GM04504 (cell line): Measurements from ENCODE around the gene SAPCD2.
A peak's percentile ranks its signal among the peaks of the same experiment; 100 is the strongest.
"Not testable (repeated sequence)": the region's sequence is repeated elsewhere in the genome, so short reads cannot be mapped to it uniquely, and the experiment has no call there.

Experiments
- DNase-seq: peaks from one replicate; pipeline ENCODE4 v3.0.0-alpha.2; 2012; ENCODE audit warnings: low read depth

SAPCD2 gene

GRCh38 chr9:137070201-137070905, at the start of gene SAPCD2:
Gene SAPCD2, minus strand, starts transcription at chr9:137070557. Its CDS starts 97 bp downstream, at chr9:137070460.
- peak; percentile 62 for DNase-seq

GRCh38 chr9:137118092-137118603, 47.8 kb upstream of the SAPCD2 start:
- DNase-seq: not testable (repeated sequence)

GRCh38 chr9:137117269-137117731, 46.9 kb upstream of the SAPCD2 start:
- no peak for DNase-seq

GRCh38 chr9:137116728-137117127, 46.4 kb upstream of the SAPCD2 start:
- no peak for DNase-seq

- no peak for DNase-seq
Observed at GRCh38 chr9:137116027-137116507, 45.7 kb upstream of the SAPCD2 start.

- DNase-seq: no peak
Observed at GRCh38 chr9:137115394-137116026, 45.2 kb upstream of the SAPCD2 start.

GRCh38 chr9:137114613-137115393, 44.4 kb upstream of the SAPCD2 start, which contains the start of gene DPP7:
Gene DPP7, minus strand, starts transcription at chr9:137114733. Its CDS starts 20 bp downstream, at chr9:137114713.
- DNase-seq: no peak

- no peak for DNase-seq
Observed at GRCh38 chr9:137114220-137114612, 43.9 kb upstream of the SAPCD2 start.

GRCh38 chr9:137113385-137114159, 43.2 kb upstream of the SAPCD2 start:
- no peak for DNase-seq

- DNase-seq: no peak
Observed at GRCh38 chr9:137112564-137113384, 42.4 kb upstream of the SAPCD2 start.

- DNase-seq: no peak
Observed at GRCh38 chr9:137111788-137112563, 41.6 kb upstream of the SAPCD2 start.

- no peak for DNase-seq
Observed at GRCh38 chr9:137110911-137111787, 40.8 kb upstream of the SAPCD2 start.

- no peak for DNase-seq
Observed at GRCh38 chr9:137110147-137110910, 40.0 kb upstream of the SAPCD2 start.

- no peak for DNase-seq
Observed at GRCh38 chr9:137109250-137110146, 39.1 kb upstream of the SAPCD2 start.

GRCh38 chr9:137108608-137109249, 38.4 kb upstream of the SAPCD2 start:
- no peak for DNase-seq

GRCh38 chr9:137107982-137108381, 37.6 kb upstream of the SAPCD2 start:
- DNase-seq: no peak
